Skin epidermis (tissue), 12 donors: ENCODE measurements around the gene EIF4ENIF1.
"Not testable (repeated sequence)": the region's sequence is repeated elsewhere in the genome, so short reads cannot be mapped to it uniquely, and the experiment has no call there.

Experiments used
- H3K27ac ChIP-seq, 21 experiments: fragments of 200-600 bp; sonication (generic) in 11 of 21; one replicate each; pipeline ENCODE4 v1.5.0; 2020; ENCODE audit warnings: mild to moderate bottlenecking in 3 of 21, inconsistent platforms in 2 of 21, moderate library complexity in 2 of 21
- H3K4me3 ChIP-seq, 7 experiments: fragments of 200-600 bp; sonication (generic) in 2 of 7; one replicate each; pipeline ENCODE4 v1.5.0; 2020; ENCODE audit warnings: inconsistent platforms in 2 of 7, mild to moderate bottlenecking in 2 of 7, moderate library complexity in 1 of 7

EIF4ENIF1 gene

DNA sequence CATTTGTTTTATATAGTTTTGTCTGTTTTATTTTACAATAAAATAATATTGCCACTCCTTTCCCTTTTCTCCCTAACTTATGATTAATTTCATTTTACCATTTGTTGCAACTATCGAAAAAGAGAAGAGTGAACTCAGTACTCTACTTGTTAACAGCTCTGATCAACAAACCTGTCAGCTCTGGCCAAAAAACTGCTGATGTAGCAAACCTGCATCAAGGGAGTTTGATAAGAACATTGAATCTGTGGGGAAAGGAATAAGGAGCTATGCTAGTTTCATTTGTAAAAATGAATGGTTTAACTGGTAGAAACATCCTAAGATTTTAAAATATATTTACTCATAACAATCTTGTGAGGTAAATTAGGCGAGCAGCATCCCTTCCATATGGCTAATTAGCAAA is 42.9 kb downstream of the EIF4ENIF1 start:
- H3K4me3 ChIP-seq, result no peak overlapping the region
- H3K27ac ChIP-seq, result no peak overlapping the region

DNA sequence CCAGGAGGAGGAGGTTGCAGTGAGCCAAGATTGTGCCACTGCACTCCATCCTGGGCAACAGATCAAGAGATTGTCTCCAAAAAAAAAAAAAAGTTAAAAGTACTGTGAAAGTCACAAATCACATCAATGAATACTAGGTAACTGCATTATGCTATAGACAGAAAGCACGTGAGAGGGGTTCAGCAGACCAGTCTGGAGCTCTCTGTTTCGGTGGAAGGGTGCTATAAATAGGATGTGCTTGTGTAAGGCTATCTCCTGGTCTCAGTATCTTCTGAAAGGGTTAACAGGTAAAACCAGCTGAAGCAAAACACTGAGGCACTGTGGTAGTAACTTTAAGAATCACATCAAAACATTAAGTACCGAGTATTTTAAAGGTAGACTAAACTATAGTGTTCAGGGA is 43.4 kb downstream of the EIF4ENIF1 start:
- H3K4me3 ChIP-seq, result no peak overlapping the region
- H3K27ac ChIP-seq, result no peak overlapping the region

DNA sequence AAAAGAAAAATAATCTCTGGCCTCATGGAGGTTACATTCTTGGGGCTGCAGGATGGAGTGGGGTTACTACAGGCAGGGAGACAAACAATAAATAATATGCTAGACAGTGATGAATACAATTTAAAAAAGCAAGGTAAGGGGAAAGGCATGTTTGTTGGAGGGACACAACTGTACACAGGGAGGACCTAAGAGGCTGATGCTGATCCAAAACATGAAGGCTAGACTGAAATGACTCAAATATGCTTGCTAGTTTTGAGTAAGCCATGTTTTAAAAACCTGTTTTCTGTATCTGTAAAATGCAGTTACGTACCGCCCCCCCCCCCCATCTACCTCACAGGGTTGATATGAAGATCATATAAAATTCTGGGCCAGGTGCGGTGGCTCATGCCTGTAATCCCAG is 44.0 kb downstream of the EIF4ENIF1 start:
- H3K4me3 ChIP-seq, result no peak overlapping the region
- no peak overlapping the region for H3K27ac ChIP-seq

DNA sequence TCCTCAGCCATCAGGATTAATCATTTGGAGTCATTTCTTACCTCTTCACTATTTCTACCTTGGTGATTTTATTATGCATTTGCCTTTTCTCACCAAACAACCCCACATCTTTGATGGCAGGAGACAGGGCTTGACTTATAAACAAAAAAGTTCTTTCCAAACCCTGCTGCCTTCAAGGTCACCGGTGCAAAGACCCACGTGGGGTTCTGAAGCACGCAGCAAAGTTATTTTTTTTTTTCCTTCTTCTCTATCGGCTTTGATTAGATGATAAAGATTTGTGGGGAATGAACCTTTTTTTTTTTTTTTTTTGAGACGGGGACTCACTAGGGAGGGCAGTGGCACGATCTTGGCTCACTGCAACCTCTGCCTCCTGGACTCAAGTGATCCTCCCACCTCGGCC is 46.1 kb downstream of the EIF4ENIF1 start:
- H3K27ac ChIP-seq, result no peak overlapping the region

DNA sequence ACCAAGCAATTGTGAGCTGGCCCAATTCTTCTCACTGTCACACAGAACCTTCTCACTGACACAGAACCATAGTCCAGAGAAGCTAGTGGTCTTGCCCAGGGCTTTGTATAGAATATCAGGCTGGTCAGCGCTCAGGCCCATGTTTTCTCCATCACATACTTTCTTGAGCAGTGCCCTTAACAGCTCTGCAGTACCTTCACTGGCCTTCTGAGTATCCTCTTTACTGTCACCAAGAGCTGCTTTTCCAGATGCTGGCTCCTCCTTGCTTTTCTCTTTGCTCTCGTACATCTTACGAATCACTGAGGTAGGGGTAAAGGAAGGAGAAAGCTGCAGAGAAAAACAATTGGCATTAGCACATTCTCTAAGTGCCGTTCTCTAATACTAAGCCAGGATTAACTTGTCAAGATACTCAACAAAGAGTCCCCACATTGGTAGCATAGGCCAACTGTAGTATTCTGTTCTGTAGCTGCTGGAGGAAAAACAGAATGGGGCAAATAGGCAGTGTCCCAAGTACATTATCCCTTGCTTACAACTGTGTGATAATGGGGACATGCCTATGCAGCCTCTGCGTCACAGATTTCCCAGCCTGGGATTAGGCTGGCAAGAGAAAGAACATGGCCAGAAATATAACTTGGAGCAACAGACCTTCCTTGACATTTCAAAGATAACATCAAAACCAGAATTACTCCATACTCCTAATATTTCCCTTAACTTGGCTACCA is 46.7 kb downstream of the EIF4ENIF1 start:
- Histone ChIP-seq H3K4me3 (no peak overlapping the region), H3K27ac (no peak overlapping the region)

More for the DNA sequence above, 46.1 kb downstream of the EIF4ENIF1 start:
- no peak overlapping the region for H3K4me3 ChIP-seq

DNA sequence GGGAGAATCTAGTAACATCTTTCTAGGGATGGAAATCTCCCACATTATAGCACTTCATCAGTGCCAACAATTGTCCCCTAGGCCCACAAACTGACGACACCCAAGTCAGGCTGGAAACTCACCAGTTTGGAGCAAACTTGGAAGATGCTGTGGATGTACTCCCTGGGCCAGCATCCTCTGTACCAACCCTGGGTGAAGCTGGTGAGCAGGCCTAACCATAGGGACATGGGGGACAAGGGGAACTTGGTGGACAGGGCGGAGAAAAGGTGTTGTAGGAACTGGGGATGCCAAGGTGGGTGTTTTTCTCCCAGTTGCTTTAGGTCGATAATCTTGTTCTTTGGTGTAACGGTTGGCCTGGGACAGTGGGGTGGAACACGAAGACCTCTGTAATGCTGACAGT is 48.0 kb downstream of the EIF4ENIF1 start:
- no peak overlapping the region for H3K27ac ChIP-seq
- H3K4me3 ChIP-seq, result no peak overlapping the region

DNA sequence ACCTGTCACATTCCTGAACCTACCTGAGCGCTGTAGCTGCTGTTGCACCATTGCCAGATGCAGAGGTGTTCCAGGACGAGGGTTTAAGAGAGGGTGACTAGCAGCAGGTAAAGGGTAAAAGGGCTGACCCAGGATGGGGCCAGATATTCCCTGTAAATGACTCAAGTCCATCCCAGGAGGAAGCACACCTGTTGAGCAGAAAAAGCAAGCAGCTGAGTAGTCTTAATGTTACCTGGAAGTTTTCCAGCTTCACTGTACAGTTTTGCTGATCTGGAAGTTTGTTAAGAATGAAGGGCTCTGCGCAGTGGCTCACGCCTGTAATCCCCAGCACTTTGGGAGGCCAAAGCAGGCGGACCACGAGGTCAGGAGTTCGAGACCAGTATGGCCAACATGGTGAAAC is 49.0 kb downstream of the EIF4ENIF1 start:
- Histone ChIP-seq H3K27ac (no peak overlapping the region), H3K4me3 (no peak overlapping the region)

DNA sequence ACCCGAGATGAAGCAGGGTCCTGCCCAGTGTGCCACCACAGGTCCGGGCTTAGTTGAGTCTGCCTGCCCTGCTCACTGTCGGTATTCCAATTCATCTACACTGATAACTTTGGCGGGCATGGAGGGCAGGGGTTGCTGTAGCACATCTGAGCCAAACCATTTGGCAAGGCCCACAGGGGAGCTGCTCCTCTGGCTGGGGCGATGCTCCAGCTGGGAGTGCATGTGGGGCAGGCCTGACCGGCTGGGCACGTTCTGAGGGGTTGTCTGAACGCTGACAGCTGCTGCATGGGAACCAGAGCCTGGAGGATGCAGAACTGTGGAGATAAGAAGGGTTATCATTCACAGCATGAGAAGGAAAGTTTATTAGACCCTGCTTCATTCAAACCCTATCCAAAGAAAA is 49.8 kb downstream of the EIF4ENIF1 start:
- no peak overlapping the region for H3K4me3 ChIP-seq
- H3K27ac ChIP-seq, result no peak overlapping the region

DNA sequence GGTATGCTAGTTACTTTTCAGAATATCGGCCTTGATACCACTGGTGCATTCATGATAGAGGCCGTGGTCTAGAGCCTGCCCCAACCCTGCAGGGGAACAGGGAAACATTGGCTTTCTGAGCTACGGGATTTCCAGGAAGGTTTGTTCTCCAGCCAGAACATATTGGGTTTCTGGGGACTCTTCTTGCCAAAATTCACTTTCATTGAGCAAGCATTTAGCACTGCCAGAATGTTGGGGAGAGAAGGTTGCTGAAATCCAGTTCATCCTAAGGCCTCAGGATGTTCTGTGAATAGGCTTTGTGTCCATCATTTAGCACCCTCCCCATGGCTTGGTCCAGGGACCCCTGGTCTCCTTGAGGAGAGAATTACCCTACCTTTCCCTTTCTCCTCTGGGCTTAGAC is 53.5 kb downstream of the EIF4ENIF1 start:
- H3K27ac ChIP-seq, result peak overlapping the region in 8 of 21 experiments; percentile 12 to 63 (median 28)

DNA sequence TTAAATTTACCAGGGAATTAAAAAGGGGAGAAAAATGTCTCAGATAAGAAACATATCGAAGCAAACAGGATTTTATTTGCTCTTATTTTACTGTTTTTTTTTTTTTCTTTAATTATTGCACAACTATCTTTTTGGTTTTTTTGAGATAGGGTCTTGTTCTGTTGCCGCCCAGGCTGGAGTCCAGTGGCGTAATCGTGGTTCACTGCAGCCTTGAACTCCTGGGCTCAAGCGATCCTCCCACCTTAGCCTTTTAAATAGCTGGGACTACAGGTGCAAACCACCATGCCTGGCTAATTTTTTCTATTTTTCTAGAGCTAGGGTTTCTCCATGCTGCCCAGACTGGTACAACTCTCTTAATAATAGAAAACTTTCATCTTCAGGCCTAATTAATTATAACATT is 57.7 kb downstream of the EIF4ENIF1 start:
- H3K4me3 ChIP-seq, result no peak overlapping the region
- H3K27ac ChIP-seq, result no peak overlapping the region

More for the DNA sequence above, 53.5 kb downstream of the EIF4ENIF1 start:
- H3K4me3 ChIP-seq, result no peak overlapping the region

DNA sequence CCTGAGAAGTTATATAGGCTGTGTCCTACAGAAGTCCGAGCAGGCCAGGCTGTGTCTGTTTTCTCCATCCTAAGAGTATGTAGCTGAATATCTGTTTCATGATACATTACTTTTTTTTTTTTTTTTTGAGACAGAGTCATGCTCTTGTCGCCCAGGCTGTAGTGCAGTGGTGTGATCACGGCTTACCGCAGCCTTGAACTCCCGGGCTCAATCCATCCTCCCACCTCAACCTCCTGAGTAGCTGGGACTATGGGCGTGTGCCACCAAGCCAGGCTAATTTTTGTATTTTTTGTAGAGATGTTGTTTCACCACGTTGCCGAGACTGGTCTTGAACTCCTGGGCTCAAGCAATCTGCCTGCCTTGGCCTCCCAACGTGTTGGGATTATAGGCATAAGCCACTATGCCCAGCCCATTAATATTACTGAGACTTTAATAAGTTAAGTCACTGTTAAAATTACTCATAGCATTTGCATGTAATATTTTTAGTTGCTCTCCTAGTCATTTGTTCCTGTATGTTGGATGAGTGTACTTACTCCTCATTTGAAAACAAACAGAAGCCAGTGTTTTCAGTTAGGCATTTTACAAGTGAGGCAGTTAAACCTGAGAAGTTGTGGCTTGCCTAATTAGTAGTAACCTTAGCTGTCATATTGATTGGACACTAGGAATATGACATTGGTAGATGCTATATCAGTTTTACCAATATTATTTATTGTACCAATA is 64.2 kb downstream of the EIF4ENIF1 start:
- no peak overlapping the region for H3K4me3 ChIP-seq
- no peak overlapping the region for H3K27ac ChIP-seq

DNA sequence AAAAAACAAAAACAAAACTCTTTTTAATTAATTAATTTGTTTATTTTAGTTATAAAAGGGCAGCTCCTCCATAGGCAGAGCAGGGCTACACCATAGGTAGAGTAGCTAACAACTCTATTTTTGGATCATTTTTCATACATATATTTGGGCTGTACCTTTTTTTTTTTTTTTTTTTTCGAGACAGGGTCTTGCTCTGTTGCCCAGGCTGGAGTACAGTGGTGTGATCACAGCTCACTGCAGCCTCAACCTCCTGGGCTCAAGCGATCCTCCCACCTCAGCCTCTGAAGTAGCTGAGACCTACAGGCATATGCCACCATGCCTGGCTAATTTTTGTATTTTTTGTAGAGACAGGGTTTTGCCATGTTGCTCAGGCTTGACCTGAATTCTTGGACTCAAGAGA is 87.3 kb downstream of the EIF4ENIF1 start:
- H3K4me3 ChIP-seq, H3K27ac ChIP-seq: not testable (repeated sequence)

DNA sequence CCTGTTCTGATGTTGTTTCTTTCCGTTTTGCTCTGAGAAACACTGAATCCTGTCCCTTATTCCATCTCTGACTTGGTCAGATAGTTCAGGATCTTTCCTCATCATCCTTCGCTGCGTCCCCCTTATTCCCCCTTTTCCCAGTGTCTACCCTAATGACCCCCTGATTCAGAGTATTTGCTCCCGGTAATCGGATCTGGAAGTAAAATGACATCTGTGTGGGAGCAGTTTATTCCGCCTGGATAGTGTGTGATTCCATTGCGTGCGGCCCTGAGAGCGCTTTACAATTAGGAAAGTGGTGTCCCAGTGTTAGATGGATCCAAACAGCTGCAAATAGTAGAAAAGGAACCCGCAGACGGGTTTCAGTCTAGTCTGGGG is 89.6 kb downstream of the EIF4ENIF1 start:
- H3K4me3 ChIP-seq, result peak overlapping the region; percentile 54 to 87 (median 77)
- peak overlapping the region in 20 of 21 experiments; percentile 69 to 97 (median 88) for H3K27ac ChIP-seq

DNA sequence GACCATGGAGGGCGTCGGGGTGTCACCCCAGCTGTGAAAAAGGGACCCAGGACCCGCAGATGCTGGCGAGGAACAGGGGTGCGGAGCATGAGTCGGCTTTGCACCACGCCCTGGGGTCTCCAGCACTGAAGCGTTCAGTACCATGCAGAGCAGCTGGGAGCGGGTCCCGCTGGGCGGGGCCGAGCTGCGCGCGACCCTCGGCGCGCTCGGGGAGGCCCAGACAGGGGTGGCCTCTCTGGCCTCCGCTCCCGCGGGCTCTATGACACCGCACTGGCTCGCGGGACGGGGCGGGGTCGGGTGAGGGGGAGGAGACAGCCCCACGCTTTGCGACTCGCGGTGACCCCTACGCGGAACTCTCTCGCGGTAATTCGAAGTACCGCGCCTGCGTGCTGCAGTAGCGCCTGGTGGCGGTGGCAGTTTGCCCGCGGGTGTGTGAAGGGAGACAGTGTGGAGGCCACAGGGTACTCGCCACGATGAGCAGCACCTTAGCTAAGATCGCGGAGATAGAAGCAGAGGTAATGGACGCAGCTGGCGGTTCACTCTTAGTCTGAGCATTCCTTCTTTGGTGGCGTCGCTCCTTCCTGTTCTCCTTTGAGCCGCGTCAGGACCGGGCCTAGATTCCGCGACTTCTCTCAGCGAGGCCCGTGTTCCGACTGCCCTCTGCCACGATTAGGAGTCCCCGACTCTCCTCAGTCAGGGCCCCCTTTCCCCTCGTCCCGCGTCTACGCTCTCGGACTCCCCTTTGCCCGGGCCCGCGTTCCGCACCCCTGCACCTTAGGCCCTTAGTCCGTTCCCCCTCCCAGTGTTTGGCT is 90.2 kb downstream of the EIF4ENIF1 start, which contains the start of gene DRG1:
DRG1 (plus strand) TSS at position 394 of the 812 bp plus-strand sequence; CDS start at position 474, 80 bp downstream.
- H3K4me3 ChIP-seq, result peak within 1 kb of the TSS; percentile 54 to 87 (median 77)
- peak within 1 kb of the TSS; percentile 59 to 97 (median 88) for H3K27ac ChIP-seq

DNA sequence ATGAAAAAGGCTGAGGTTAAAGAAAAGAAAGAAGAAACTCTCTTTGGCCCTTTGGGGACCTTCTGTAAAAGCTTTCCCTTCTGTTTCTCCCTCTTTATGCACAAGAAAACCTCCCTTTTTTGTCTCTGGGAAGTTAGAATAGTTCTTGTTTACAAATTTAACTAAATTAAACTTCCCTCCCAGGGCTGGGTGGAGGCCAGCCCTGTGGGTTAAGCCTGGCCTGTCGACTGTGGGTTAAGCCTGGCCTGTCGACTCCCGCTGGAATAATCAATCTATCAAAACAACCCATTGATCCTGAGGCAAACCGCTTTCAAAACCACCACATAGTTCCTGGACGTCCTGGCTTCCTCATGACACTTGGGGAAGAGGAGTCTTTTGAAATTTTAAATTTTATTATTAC is 91.4 kb downstream of the EIF4ENIF1 start:
- peak overlapping the region in 4 of 21 experiments; percentile 47 to 97 (median 88) for H3K27ac ChIP-seq
- H3K4me3 ChIP-seq, result no peak overlapping the region

DNA sequence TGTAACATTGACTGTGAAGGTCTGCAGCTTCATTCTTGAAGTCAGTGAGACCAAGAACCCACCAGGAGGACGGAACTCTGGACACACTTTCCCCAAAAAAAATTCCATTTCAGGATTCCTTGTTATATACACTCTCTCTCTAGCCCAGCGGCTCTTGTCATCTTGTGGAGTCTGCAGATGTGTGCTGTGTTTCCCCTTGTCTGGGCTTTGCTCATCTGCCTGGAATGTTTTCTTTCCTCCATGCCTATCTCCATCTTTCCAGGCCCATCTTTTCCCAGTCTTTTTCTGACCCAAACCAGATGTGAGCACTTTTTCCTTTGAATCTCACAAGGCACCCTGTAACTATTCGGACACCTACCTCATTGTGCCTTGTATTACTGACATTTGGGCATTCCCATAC is 95.3 kb downstream of the EIF4ENIF1 start:
- H3K27ac ChIP-seq, result no peak overlapping the region
- H3K4me3 ChIP-seq, result no peak overlapping the region

DNA sequence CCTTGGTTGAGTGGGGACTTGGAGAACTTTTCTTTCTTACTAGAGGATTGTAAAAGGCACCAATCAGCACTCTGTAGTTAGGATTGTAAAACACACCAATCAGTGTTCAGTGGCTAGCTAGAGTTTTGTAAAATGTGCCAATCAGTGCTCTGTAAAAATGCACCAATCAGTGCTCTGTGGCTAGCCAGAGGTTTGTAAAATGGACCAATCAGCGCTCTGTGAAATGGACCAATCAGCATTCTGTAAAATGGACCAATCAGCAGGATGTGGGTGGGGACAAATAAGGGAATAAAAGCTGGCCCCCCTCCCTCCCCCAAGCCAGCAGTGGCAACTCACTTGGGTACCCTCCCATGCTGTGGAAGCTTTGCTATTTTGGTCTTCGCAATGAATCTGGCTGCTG is 95.7 kb downstream of the EIF4ENIF1 start:
- H3K27ac ChIP-seq, result no peak overlapping the region

More for the DNA sequence above, 95.7 kb downstream of the EIF4ENIF1 start:
- H3K4me3 ChIP-seq, result no peak overlapping the region
